ENCODE measurements around the gene CDHR2. TPM values are rescaled to one million over a fixed set of nuclear protein-coding genes. Genes with fewer than 3 reads are reported as not detected.

CDHR2 gene
- total and polyA plus RNA-seq, 2 experiments from 2014 or later: 0.59 to 0.60 TPM

- Histone ChIP-seq H3K36me3 (no peaks in the 10 kb centered on the region), H3K4me3 (no peak overlapping the region), H3K4me1 (ENCODE audit: low read depth) (peaks cover 9% of the 10 kb centered on the region), H3K9me3 (ENCODE audit: low read depth) (no peaks in the 10 kb centered on the region), H3K27me3 (peaks cover 20% of the 10 kb centered on the region), H3K27ac (no peak overlapping the region)
- TF ChIP-seq CTCF (IDR thresholded peaks at IDR 0.05; ENCODE audit: low read depth, low read length): no peak
- DNase-seq (ENCODE audit: low read depth in 1 of 2, low spot score in 1 of 2): peak; percentile 43 to 56
Observed at GRCh38 chr5:176621661-176622079, 72.5 kb downstream of the CDHR2 start.

- no peak for TF ChIP-seq CTCF (IDR thresholded peaks at IDR 0.05; ENCODE audit: low read depth, low read length)
- no peak for DNase-seq (ENCODE audit: low read depth in 1 of 2, low spot score in 1 of 2)
- Histone ChIP-seq H3K9me3 (ENCODE audit: low read depth) (no peaks in the 10 kb centered on the region), H3K27ac (no peak overlapping the region), H3K36me3 (no peaks in the 10 kb centered on the region), H3K4me3 (no peak overlapping the region), H3K4me1 (ENCODE audit: low read depth) (peaks cover 5% of the 10 kb centered on the region), H3K27me3 (peaks cover 34% of the 10 kb centered on the region)
Observed at GRCh38 chr5:176624142-176624541, 75.0 kb downstream of the CDHR2 start.

- H3K9me3 ChIP-seq (ENCODE audit: low read depth): no peaks in the 10 kb centered on the region
- TF ChIP-seq CTCF (IDR thresholded peaks at IDR 0.05; ENCODE audit: low read depth, low read length): no peak
- DNase-seq (ENCODE audit: low read depth in 1 of 2, low spot score in 1 of 2): no peak
- H3K27me3 ChIP-seq: peaks cover 34% of the 10 kb centered on the region
- no peak overlapping the region for H3K27ac ChIP-seq
- H3K4me3 ChIP-seq: no peak overlapping the region
- no peaks in the 10 kb centered on the region for H3K36me3 ChIP-seq
- peaks cover 5% of the 10 kb centered on the region for H3K4me1 ChIP-seq (ENCODE audit: low read depth)
Observed at GRCh38 chr5:176624938-176625337, 75.8 kb downstream of the CDHR2 start.

GRCh38 chr5:176625512-176625911 lies 76.4 kb downstream of the CDHR2 start:
- Histone ChIP-seq H3K4me1 (ENCODE audit: low read depth) (peaks cover 5% of the 10 kb centered on the region), H3K27me3 (peaks cover 34% of the 10 kb centered on the region), H3K27ac (no peak overlapping the region), H3K4me3 (no peak overlapping the region), H3K9me3 (ENCODE audit: low read depth) (no peaks in the 10 kb centered on the region), H3K36me3 (no peaks in the 10 kb centered on the region)
- TF ChIP-seq CTCF (IDR thresholded peaks at IDR 0.05; ENCODE audit: low read depth, low read length): no peak
- DNase-seq (ENCODE audit: low read depth in 1 of 2, low spot score in 1 of 2): no peak

- H3K4me3 ChIP-seq: no peak overlapping the region
- peaks cover 5% of the 10 kb centered on the region for H3K4me1 ChIP-seq (ENCODE audit: low read depth)
- TF ChIP-seq CTCF (IDR thresholded peaks at IDR 0.05; ENCODE audit: low read depth, low read length): no peak
- H3K27ac ChIP-seq: no peak overlapping the region
- H3K36me3 ChIP-seq: no peaks in the 10 kb centered on the region
- DNase-seq (ENCODE audit: low read depth in 1 of 2, low spot score in 1 of 2): no peak
- H3K27me3 ChIP-seq: peaks cover 40% of the 10 kb centered on the region
- no peaks in the 10 kb centered on the region for H3K9me3 ChIP-seq (ENCODE audit: low read depth)
Observed at GRCh38 chr5:176625966-176626875, 77.1 kb downstream of the CDHR2 start.
